Measurements from ENCODE around the gene SH2D2A.

DNA sequence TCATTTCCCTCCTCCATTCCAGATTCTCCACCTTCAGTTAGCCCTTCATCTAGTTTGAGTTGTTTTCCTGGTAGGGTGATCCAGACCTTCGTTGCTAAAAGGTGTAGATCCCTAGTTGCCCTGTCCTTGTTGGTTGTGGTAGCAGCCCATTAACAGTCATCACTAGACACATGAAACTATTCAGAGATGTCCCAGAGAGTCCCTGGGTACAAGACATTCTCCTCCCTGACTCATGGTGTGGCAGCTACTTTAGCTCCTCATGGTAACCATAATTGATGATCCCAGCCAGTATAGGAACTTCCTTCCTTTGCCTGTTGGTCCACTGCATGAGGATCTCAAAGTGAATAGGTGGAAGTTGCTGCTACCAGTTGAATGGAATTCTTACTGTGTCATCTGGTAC is 6.0 kb upstream of the SH2D2A start:
- TF ChIP-seq POLR2A (IDR thresholded peaks at IDR 0.05; ENCODE audit: low read depth, low read length), result no peak
- no peak for TF ChIP-seq TAF1 (IDR thresholded peaks at IDR 0.05; ENCODE audit: low read depth, low read length)
